ENCODE measurements around the gene TCTA. TPM values are rescaled to one million over a fixed set of nuclear protein-coding genes. Genes with fewer than 3 reads are reported as not detected.

Gene TCTA
- total RNA-seq, 2 donors from 2014 or later = 14.0 to 59.0 TPM

- Histone ChIP-seq H3K4me1 (peaks cover 51% of the 10 kb centered on the region), H3K27me3 (no peaks in the 10 kb centered on the region), H3K4me3 (peak overlapping the region; percentile 46 to 69), H3K27ac (peak overlapping the region; percentile 75 to 99 (median 88)), H3K9me3 (no peaks in the 10 kb centered on the region), H3K36me3 (replicated peaks in 1 of 2; ENCODE audit: insufficient read depth in 1 of 2, low read depth in 2 of 2) (no peaks in the 10 kb centered on the region)
- 14 to 28% methylated on average over 6 to 16 of the region's 16 CpGs for WGBS, 2 donors
- intact Hi-C loops (cut with DNase I) = no loop called here
- DNase-seq = no peak
- TF ChIP-seq CTCF (IDR thresholded peaks at IDR 0.05) (no peak), POLR2A (IDR thresholded peaks at IDR 0.05) (no peak)
- no peak for ATAC-seq
Observed at GRCh38 chr3:49412632-49413337, 562 bp downstream of the TCTA start.

GRCh38 chr3:49413338-49413734 is 1.1 kb downstream of the TCTA start:
- H3K36me3 ChIP-seq (replicated peaks in 1 of 2; ENCODE audit: insufficient read depth in 1 of 2, low read depth in 2 of 2) = no peaks in the 10 kb centered on the region
- DNase-seq (no peak), ATAC-seq (no peak)
- H3K4me1 ChIP-seq = peaks cover 47% of the 10 kb centered on the region
- TF ChIP-seq CTCF (IDR thresholded peaks at IDR 0.05) (no peak), POLR2A (IDR thresholded peaks at IDR 0.05) (no peak)
- peak overlapping the region in 3 of 4 donors; percentile 75 to 99 (median 99) for H3K27ac ChIP-seq
- no peaks in the 10 kb centered on the region for H3K9me3 ChIP-seq
- no peaks in the 10 kb centered on the region for H3K27me3 ChIP-seq
- 47 to 52% methylated on average over 6 of the region's 6 CpGs for WGBS, 2 donors
- intact Hi-C loops (cut with DNase I) = no loop called here
- no peak overlapping the region for H3K4me3 ChIP-seq

- TF ChIP-seq CTCF (IDR thresholded peaks at IDR 0.05) = no peak
- TF ChIP-seq POLR2A (IDR thresholded peaks at IDR 0.05) = no peak
- no peaks in the 10 kb centered on the region for H3K9me3 ChIP-seq
- peaks cover 33% of the 10 kb centered on the region for H3K4me1 ChIP-seq
- H3K27me3 ChIP-seq = no peaks in the 10 kb centered on the region
- no peaks in the 10 kb centered on the region for H3K36me3 ChIP-seq (replicated peaks in 1 of 2; ENCODE audit: insufficient read depth in 1 of 2, low read depth in 2 of 2)
- H3K27ac ChIP-seq = peak overlapping the region in 1 of 4 donors; percentile 43
- 81 to 84% methylated on average over 2 of the region's 2 CpGs for WGBS, 2 donors
- no peak overlapping the region for H3K4me3 ChIP-seq
- ATAC-seq (no peak), DNase-seq (no peak)
- intact Hi-C loops (cut with DNase I) = no loop called here
Observed at GRCh38 chr3:49414753-49415152, 2.5 kb downstream of the TCTA start.

GRCh38 chr3:49415931-49416601 is 3.8 kb downstream of the TCTA start:
- Histone ChIP-seq H3K4me1 (peaks cover 26% of the 10 kb centered on the region), H3K36me3 (replicated peaks in 1 of 2; ENCODE audit: insufficient read depth in 1 of 2, low read depth in 2 of 2) (no peaks in the 10 kb centered on the region), H3K27ac (peak overlapping the region in 2 of 4 donors; percentile 22 to 43), H3K27me3 (no peaks in the 10 kb centered on the region), H3K9me3 (no peaks in the 10 kb centered on the region), H3K4me3 (no peak overlapping the region)
- no peak for ATAC-seq
- WGBS, 2 donors = 28 to 67% methylated on average over 2 to 4 of the region's 4 CpGs
- intact Hi-C loops (cut with DNase I) = no loop called here
- no peak for TF ChIP-seq POLR2A (IDR thresholded peaks at IDR 0.05)
- TF ChIP-seq CTCF (IDR thresholded peaks at IDR 0.05) = no peak
- peak in 1 of 4 donors; percentile 39 for DNase-seq
